ENCODE data around the gene EGFL7. TPM values are rescaled to one million over a fixed set of nuclear protein-coding genes. Genes with fewer than 3 reads are reported as not detected.

EGFL7 gene
- total and polyA plus RNA-seq, 4 donors: 32.1 to 39.7 (median 36.5) TPM

DNA sequence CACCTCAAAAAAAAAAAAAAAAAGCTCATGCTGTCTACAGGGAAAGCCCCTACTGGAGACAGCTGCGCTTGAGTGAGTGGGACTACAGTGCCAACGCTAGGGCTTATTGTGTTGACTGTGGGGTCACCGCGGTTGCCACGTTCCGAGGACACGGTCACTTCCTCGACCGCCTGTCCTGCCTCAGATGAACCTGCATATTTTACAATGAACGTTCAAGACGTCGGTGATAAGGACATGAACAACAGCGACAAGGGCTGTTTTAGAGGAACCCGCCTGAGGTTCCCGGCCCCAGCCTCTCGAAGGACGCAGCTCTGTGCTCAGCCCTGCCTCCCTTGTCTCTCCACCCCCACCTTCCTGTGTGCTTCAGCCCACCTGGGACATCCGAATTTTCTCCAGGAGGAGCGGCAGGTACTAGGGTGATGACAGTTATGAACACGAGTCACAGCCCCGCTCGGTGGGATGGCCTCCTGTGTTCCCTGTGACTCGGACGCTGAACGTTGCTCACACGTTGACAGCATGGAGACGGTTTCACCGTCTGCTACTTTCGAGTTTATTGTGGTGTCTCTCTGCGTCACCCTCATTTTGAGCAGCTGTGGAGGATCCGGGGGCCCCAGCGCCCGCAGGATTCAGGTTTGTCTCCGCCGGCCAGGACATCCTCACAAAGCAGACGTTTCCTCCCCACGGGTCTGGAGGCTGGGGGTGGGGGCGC is 38.4 kb downstream of the EGFL7 start:
- H3K4me1 ChIP-seq (ENCODE audit: control insufficient read depth in 4 of 4, insufficient read depth in 4 of 4, low read length in 3 of 4): peaks cover 13 to 30% (median 24%) of the 10 kb centered on the region in 4 donors
- no peak overlapping the region for H3K27ac ChIP-seq (ENCODE audit: low read depth in 1 of 2, low read length in 2 of 2)
- no peak overlapping the region for H3K4me3 ChIP-seq (ENCODE audit: low read depth in 1 of 3, low read length in 3 of 3)
- H3K9ac ChIP-seq (ENCODE audit: low read depth in 1 of 2, low read length in 2 of 2): no peak overlapping the region
- H3K36me3 ChIP-seq (ENCODE audit: control insufficient read depth in 4 of 4, insufficient read depth in 3 of 4, low read depth in 1 of 4, low read length in 3 of 4): no peaks in the 10 kb centered on the region
- TF ChIP-seq FOXA2 (IDR thresholded peaks at IDR 0.05) (no peak), JUND (IDR thresholded peaks at IDR 0.05) (no peak), GABPA (IDR thresholded peaks at IDR 0.05 in 1 of 2, conservative IDR thresholded peaks at IDR 0.05 in 1 of 2) (no peak), TAF1 (conservative IDR thresholded peaks at IDR 0.05) (no peak), HNF4G (IDR thresholded peaks at IDR 0.05) (no peak), RXRA (IDR thresholded peaks at IDR 0.05) (no peak), YY1 (IDR thresholded peaks at IDR 0.05) (no peak), FOXA1 (IDR thresholded peaks at IDR 0.05) (no peak), MAX (IDR thresholded peaks at IDR 0.05) (no peak)
- TF ChIP-seq, protein P1, sequence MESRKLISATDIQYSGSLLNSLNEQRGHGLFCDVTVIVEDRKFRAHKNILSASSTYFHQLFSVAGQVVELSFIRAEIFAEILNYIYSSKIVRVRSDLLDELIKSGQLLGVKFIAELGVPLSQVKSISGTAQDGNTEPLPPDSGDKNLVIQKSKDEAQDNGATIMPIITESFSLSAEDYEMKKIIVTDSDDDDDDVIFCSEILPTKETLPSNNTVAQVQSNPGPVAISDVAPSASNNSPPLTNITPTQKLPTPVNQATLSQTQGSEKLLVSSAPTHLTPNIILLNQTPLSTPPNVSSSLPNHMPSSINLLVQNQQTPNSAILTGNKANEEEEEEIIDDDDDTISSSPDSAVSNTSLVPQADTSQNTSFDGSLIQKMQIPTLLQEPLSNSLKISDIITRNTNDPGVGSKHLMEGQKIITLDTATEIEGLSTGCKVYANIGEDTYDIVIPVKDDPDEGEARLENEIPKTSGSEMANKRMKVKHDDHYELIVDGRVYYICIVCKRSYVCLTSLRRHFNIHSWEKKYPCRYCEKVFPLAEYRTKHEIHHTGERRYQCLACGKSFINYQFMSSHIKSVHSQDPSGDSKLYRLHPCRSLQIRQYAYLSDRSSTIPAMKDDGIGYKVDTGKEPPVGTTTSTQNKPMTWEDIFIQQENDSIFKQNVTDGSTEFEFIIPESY (IDR thresholded peaks at IDR 0.05): no peak
- TF ChIP-seq, protein P2, sequence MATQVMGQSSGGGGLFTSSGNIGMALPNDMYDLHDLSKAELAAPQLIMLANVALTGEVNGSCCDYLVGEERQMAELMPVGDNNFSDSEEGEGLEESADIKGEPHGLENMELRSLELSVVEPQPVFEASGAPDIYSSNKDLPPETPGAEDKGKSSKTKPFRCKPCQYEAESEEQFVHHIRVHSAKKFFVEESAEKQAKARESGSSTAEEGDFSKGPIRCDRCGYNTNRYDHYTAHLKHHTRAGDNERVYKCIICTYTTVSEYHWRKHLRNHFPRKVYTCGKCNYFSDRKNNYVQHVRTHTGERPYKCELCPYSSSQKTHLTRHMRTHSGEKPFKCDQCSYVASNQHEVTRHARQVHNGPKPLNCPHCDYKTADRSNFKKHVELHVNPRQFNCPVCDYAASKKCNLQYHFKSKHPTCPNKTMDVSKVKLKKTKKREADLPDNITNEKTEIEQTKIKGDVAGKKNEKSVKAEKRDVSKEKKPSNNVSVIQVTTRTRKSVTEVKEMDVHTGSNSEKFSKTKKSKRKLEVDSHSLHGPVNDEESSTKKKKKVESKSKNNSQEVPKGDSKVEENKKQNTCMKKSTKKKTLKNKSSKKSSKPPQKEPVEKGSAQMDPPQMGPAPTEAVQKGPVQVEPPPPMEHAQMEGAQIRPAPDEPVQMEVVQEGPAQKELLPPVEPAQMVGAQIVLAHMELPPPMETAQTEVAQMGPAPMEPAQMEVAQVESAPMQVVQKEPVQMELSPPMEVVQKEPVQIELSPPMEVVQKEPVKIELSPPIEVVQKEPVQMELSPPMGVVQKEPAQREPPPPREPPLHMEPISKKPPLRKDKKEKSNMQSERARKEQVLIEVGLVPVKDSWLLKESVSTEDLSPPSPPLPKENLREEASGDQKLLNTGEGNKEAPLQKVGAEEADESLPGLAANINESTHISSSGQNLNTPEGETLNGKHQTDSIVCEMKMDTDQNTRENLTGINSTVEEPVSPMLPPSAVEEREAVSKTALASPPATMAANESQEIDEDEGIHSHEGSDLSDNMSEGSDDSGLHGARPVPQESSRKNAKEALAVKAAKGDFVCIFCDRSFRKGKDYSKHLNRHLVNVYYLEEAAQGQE (IDR thresholded peaks at IDR 0.05): no peak
- no peaks in the 10 kb centered on the region for H3K27me3 ChIP-seq (ENCODE audit: control insufficient read depth in 4 of 4, insufficient read depth in 4 of 4, low read length in 3 of 4)
- 61% methylated on average over 38 of the region's 38 CpGs for WGBS
- DNase-seq (ENCODE audit: low spot score): no peak
- no peaks in the 10 kb centered on the region for H3K9me3 ChIP-seq (ENCODE audit: control insufficient read depth in 4 of 4, low read length in 3 of 4)

- no peak overlapping the region for H3K9ac ChIP-seq (ENCODE audit: low read depth in 1 of 2, low read length in 2 of 2)
- peaks cover 9 to 25% (median 19%) of the 10 kb centered on the region in 4 donors for H3K4me1 ChIP-seq (ENCODE audit: control insufficient read depth in 4 of 4, insufficient read depth in 4 of 4, low read length in 3 of 4)
- no peak for DNase-seq (ENCODE audit: low spot score)
- no peaks in the 10 kb centered on the region for H3K27me3 ChIP-seq (ENCODE audit: control insufficient read depth in 4 of 4, insufficient read depth in 4 of 4, low read length in 3 of 4)
- no peak overlapping the region for H3K27ac ChIP-seq (ENCODE audit: low read depth in 1 of 2, low read length in 2 of 2)
- no peak overlapping the region for H3K4me3 ChIP-seq (ENCODE audit: low read depth in 1 of 3, low read length in 3 of 3)
- no peaks in the 10 kb centered on the region for H3K36me3 ChIP-seq (ENCODE audit: control insufficient read depth in 4 of 4, insufficient read depth in 3 of 4, low read depth in 1 of 4, low read length in 3 of 4)
- 74% methylated on average over 10 of the region's 10 CpGs for WGBS
- no peaks in the 10 kb centered on the region for H3K9me3 ChIP-seq (ENCODE audit: control insufficient read depth in 4 of 4, low read length in 3 of 4)
- no peak for TF ChIP-seq YY1 (IDR thresholded peaks at IDR 0.05)
- no peak for TF ChIP-seq FOXA2 (IDR thresholded peaks at IDR 0.05)
- TF ChIP-seq, protein P3, sequence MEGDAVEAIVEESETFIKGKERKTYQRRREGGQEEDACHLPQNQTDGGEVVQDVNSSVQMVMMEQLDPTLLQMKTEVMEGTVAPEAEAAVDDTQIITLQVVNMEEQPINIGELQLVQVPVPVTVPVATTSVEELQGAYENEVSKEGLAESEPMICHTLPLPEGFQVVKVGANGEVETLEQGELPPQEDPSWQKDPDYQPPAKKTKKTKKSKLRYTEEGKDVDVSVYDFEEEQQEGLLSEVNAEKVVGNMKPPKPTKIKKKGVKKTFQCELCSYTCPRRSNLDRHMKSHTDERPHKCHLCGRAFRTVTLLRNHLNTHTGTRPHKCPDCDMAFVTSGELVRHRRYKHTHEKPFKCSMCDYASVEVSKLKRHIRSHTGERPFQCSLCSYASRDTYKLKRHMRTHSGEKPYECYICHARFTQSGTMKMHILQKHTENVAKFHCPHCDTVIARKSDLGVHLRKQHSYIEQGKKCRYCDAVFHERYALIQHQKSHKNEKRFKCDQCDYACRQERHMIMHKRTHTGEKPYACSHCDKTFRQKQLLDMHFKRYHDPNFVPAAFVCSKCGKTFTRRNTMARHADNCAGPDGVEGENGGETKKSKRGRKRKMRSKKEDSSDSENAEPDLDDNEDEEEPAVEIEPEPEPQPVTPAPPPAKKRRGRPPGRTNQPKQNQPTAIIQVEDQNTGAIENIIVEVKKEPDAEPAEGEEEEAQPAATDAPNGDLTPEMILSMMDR (IDR thresholded peaks at IDR 0.05; ENCODE audit: low read depth, low read length, missing input control): no peak
- no peak for TF ChIP-seq MAX (IDR thresholded peaks at IDR 0.05)
- TF ChIP-seq SP1 (IDR thresholded peaks at IDR 0.05): no peak
- TF ChIP-seq ATF3 (IDR thresholded peaks at IDR 0.05): no peak
- TF ChIP-seq HNF4G (IDR thresholded peaks at IDR 0.05): no peak
- TF ChIP-seq, protein P1 (IDR thresholded peaks at IDR 0.05): no peak
- no peak for TF ChIP-seq GABPA (IDR thresholded peaks at IDR 0.05 in 1 of 2, conservative IDR thresholded peaks at IDR 0.05 in 1 of 2)
- no peak for TF ChIP-seq FOXA1 (IDR thresholded peaks at IDR 0.05)
- no peak for TF ChIP-seq JUND (IDR thresholded peaks at IDR 0.05)
- no peak for TF ChIP-seq EGR1 (IDR thresholded peaks at IDR 0.05; ENCODE audit: low read depth in 2 of 2)
- TF ChIP-seq RAD21 (IDR thresholded peaks at IDR 0.05): no peak
- no peak for TF ChIP-seq HNF4A (conservative IDR thresholded peaks at IDR 0.05)
- no peak for TF ChIP-seq RXRA (IDR thresholded peaks at IDR 0.05)
Measured at GRCh38 chr9:136701668-136702053, 38.9 kb downstream of the EGFL7 start.
